ENCODE measurements around the gene TUT4. TPM values are rescaled to one million over a fixed set of nuclear protein-coding genes. Genes with fewer than 3 reads are reported as not detected.

Gene TUT4
- total RNA-seq, 1 donor from 2014 or later: 56.4 TPM

- no peaks in the 10 kb centered on the region for H3K9me3 Mint-ChIP-seq (ENCODE audit: unreplicated experiment)
- no peak overlapping the region for H3K4me3 Mint-ChIP-seq (ENCODE audit: unreplicated experiment)
- H3K4me1 Mint-ChIP-seq (ENCODE audit: unreplicated experiment): no peaks in the 10 kb centered on the region
- DNase-seq (ENCODE audit: extremely low spot score, unreplicated experiment): no peak
- no peak overlapping the region for H3K27ac Mint-ChIP-seq (ENCODE audit: unreplicated experiment)
- TF ChIP-seq CTCF (IDR thresholded peaks at IDR 0.05): no peak
- H3K36me3 Mint-ChIP-seq (ENCODE audit: unreplicated experiment): peaks cover 26% of the 10 kb centered on the region
- no peaks in the 10 kb centered on the region for H3K27me3 Mint-ChIP-seq (ENCODE audit: unreplicated experiment)
Observed at GRCh38 chr1:52474807-52475206, 78.1 kb downstream of the TUT4 start.

DNA sequence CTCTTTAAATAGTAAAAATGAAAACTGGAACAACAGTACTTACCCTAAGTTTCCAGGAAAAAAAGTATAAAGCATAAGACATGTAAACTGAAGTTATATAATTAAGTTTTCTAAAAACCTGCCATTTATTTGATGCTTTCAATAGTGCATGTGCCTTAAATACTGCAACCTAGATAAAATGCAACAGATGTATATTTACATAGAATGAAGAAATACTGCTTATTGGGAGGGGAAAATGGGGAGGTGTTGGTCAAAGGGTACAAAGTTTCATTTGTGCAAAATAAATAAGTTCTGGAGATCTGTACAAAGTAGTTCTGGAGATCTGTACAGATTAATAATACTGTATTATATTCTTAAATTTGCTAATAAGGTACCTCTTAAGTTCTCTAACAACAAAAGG, 79.9 kb downstream of the TUT4 start:
- H3K4me3 Mint-ChIP-seq (ENCODE audit: unreplicated experiment): no peak overlapping the region
- H3K9me3 Mint-ChIP-seq (ENCODE audit: unreplicated experiment): no peaks in the 10 kb centered on the region
- H3K4me1 Mint-ChIP-seq (ENCODE audit: unreplicated experiment): no peaks in the 10 kb centered on the region
- H3K36me3 Mint-ChIP-seq (ENCODE audit: unreplicated experiment): peaks cover 33% of the 10 kb centered on the region
- H3K27me3 Mint-ChIP-seq (ENCODE audit: unreplicated experiment): no peaks in the 10 kb centered on the region
- no peak for DNase-seq (ENCODE audit: extremely low spot score, unreplicated experiment)
- no peak for TF ChIP-seq CTCF (IDR thresholded peaks at IDR 0.05)
- H3K27ac Mint-ChIP-seq (ENCODE audit: unreplicated experiment): no peak overlapping the region

DNA sequence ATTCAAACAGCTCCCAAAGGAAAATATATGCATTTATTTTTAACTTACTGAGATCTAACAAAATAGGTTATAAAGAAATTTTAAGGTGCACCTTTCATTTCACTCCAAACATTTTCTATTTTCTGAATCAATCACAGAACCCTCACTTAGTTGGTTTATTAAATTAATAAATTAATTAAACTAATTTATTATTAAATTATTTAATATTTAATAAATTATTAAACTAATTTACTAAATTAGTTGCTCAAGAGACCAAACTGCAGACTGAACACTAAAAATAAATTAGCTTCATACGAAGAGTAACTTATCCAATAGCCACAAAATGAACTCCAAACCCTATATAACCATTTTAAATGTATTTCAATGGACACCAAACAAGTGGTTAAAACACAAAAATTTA, 80.5 kb downstream of the TUT4 start:
- H3K9me3 Mint-ChIP-seq (ENCODE audit: unreplicated experiment): no peaks in the 10 kb centered on the region
- no peak for DNase-seq (ENCODE audit: extremely low spot score, unreplicated experiment)
- no peak overlapping the region for H3K4me3 Mint-ChIP-seq (ENCODE audit: unreplicated experiment)
- no peak for TF ChIP-seq CTCF (IDR thresholded peaks at IDR 0.05)
- peaks cover 29% of the 10 kb centered on the region for H3K36me3 Mint-ChIP-seq (ENCODE audit: unreplicated experiment)
- no peaks in the 10 kb centered on the region for H3K4me1 Mint-ChIP-seq (ENCODE audit: unreplicated experiment)
- H3K27me3 Mint-ChIP-seq (ENCODE audit: unreplicated experiment): no peaks in the 10 kb centered on the region
- H3K27ac Mint-ChIP-seq (ENCODE audit: unreplicated experiment): no peak overlapping the region

GRCh38 chr1:52469108-52469507, 83.8 kb downstream of the TUT4 start:
- TF ChIP-seq CTCF (IDR thresholded peaks at IDR 0.05): no peak
- Mint-ChIP-seq H3K4me1 (ENCODE audit: unreplicated experiment) (no peaks in the 10 kb centered on the region), H3K36me3 (ENCODE audit: unreplicated experiment) (peaks cover 21% of the 10 kb centered on the region), H3K4me3 (ENCODE audit: unreplicated experiment) (no peak overlapping the region), H3K27me3 (ENCODE audit: unreplicated experiment) (no peaks in the 10 kb centered on the region), H3K27ac (ENCODE audit: unreplicated experiment) (no peak overlapping the region), H3K9me3 (ENCODE audit: unreplicated experiment) (no peaks in the 10 kb centered on the region)
- DNase-seq (ENCODE audit: extremely low spot score, unreplicated experiment): no peak

DNA sequence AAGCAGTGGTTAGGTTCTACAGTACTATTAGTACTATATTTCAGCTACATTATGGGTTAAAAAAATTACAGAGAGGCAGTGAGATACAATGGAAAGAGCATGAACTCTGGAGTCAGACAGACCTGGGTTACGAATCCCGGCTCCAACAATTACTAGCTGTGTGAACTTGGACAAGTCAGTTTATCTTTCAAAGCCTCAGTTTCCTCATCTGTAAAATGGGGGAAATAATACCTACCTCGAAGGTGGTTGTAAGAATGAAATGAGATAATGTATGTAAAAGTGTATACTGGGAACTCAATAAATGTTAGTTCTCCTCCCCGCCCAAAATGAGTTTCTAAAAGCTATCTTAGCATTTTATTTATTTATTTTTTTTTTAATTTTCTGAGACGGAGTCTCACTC, 89.0 kb downstream of the TUT4 start:
- Mint-ChIP-seq H3K4me1 (ENCODE audit: unreplicated experiment) (peaks cover 7% of the 10 kb centered on the region), H3K9me3 (ENCODE audit: unreplicated experiment) (no peaks in the 10 kb centered on the region), H3K27ac (ENCODE audit: unreplicated experiment) (no peak overlapping the region), H3K4me3 (ENCODE audit: unreplicated experiment) (no peak overlapping the region), H3K36me3 (ENCODE audit: unreplicated experiment) (peaks cover 9% of the 10 kb centered on the region), H3K27me3 (ENCODE audit: unreplicated experiment) (no peaks in the 10 kb centered on the region)
- DNase-seq (ENCODE audit: extremely low spot score, unreplicated experiment): no peak
- TF ChIP-seq CTCF (IDR thresholded peaks at IDR 0.05): no peak
